HFFc6 (cell line): Measurements from ENCODE around the gene PLB1. TPM values are rescaled to one million over a fixed set of nuclear protein-coding genes. Genes with fewer than 3 reads are reported as not detected.

Experiments used
- DNase-seq: peaks from one replicate; pipeline ENCODE4 v3.0.0-alpha.2; 2018
- H3K27ac Mint-ChIP-seq: 2 replicates; pipeline ENCODE4 v1.8.0; 2020; ENCODE audit warnings: mild to moderate bottlenecking, mixed read lengths
- H3K27me3 Mint-ChIP-seq: 2 replicates; pipeline ENCODE4 v1.8.0; 2021; ENCODE audit warnings: mild to moderate bottlenecking, moderate library complexity, mixed read lengths; ENCODE audit not compliant: insufficient read depth
- H3K36me3 Mint-ChIP-seq: 2 replicates; pipeline ENCODE4 v1.8.0; 2021; ENCODE audit warnings: low read depth, mixed read lengths
- H3K4me1 Mint-ChIP-seq: 2 replicates; pipeline ENCODE4 v1.8.0; 2020; ENCODE audit warnings: low read depth, mixed read lengths
- H3K4me3 Mint-ChIP-seq: 2 replicates; pipeline ENCODE4 v1.8.0; 2020; ENCODE audit warnings: mild to moderate bottlenecking, moderate library complexity, mixed read lengths
- H3K9me3 Mint-ChIP-seq: 2 replicates; pipeline ENCODE4 v1.8.0; 2020; ENCODE audit warnings: mild to moderate bottlenecking, mixed read lengths
- total RNA-seq, 6 experiments: library from RNA; stranded (reverse); fragmentation: NEBNext Ultra II Directional; extraction: Animal tissue kit (Norgen Biotek cat#: 25700); gene quantifications; 2 replicates in 1 of 6; 3 replicates in 5 of 6; pipeline ENCODE4 v1.2.3, GENCODE V29; 2021
- TF ChIP-seq, protein P1 (sequence below): fragments of 200-600 bp; sonication (generic); IDR thresholded peaks from 2 replicates; pipeline ENCODE4 v1.5.0; 2021; ENCODE audit warnings: antibody characterized with exemption, mild to moderate bottlenecking

PLB1 gene
- total RNA-seq, 6 experiments from 2014 or later: 0.36 to 0.95 (median 0.62) TPM

- DNase-seq: no peak
- Mint-ChIP-seq H3K4me1 (peaks cover 20% of the 10 kb centered on the region), H3K27me3 (peaks cover 1% of the 10 kb centered on the region), H3K36me3 (no peaks in the 10 kb centered on the region), H3K4me3 (no peak overlapping the region), H3K9me3 (no peaks in the 10 kb centered on the region), H3K27ac (no peak overlapping the region)
- TF ChIP-seq, protein P1, sequence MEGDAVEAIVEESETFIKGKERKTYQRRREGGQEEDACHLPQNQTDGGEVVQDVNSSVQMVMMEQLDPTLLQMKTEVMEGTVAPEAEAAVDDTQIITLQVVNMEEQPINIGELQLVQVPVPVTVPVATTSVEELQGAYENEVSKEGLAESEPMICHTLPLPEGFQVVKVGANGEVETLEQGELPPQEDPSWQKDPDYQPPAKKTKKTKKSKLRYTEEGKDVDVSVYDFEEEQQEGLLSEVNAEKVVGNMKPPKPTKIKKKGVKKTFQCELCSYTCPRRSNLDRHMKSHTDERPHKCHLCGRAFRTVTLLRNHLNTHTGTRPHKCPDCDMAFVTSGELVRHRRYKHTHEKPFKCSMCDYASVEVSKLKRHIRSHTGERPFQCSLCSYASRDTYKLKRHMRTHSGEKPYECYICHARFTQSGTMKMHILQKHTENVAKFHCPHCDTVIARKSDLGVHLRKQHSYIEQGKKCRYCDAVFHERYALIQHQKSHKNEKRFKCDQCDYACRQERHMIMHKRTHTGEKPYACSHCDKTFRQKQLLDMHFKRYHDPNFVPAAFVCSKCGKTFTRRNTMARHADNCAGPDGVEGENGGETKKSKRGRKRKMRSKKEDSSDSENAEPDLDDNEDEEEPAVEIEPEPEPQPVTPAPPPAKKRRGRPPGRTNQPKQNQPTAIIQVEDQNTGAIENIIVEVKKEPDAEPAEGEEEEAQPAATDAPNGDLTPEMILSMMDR: no peak
Measured at GRCh38 chr2:28615706-28616105, 119.8 kb downstream of the PLB1 start.

DNA sequence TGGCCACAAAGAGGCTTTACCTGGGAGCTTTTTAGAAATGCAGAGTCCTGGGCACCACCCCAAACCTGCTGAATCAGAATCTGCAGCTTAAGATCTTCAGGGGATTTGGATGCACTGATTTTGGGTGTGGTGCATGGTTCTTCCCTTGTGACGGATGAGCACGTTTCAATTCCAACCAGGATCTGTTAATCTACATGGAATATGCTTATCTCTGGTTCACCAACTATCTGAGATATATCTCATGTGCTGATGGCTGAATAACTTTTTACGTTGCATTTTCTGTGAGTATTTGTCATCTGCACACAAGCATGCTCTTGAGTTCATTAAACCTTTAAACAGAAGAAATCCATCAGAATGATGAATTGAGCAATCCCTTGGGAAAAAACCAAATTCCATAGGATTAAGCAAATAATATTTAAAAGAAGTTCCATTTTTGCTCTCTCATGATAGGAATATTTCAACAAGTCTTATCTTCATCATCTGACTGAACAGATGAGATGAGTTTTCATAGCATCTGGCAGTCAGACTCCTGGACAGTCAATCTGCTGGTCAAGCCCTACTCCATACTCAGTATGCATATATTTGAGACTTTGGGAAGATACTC, 120.6 kb downstream of the PLB1 start:
- no peaks in the 10 kb centered on the region; the same call in 1 of the 2 replicates for H3K27me3 Mint-ChIP-seq
- DNase-seq: no peak
- no peak overlapping the region for H3K4me3 Mint-ChIP-seq
- no peak overlapping the region for H3K27ac Mint-ChIP-seq
- H3K36me3 Mint-ChIP-seq: no peaks in the 10 kb centered on the region
- TF ChIP-seq, protein P1: no peak
- H3K4me1 Mint-ChIP-seq: peaks cover 20% of the 10 kb centered on the region
- H3K9me3 Mint-ChIP-seq: no peaks in the 10 kb centered on the region

- H3K27ac Mint-ChIP-seq: no peak overlapping the region
- H3K4me1 Mint-ChIP-seq: peaks cover 25% of the 10 kb centered on the region
- TF ChIP-seq, protein P1: no peak
- H3K4me3 Mint-ChIP-seq: no peak overlapping the region
- no peaks in the 10 kb centered on the region for H3K27me3 Mint-ChIP-seq
- H3K9me3 Mint-ChIP-seq: no peaks in the 10 kb centered on the region
- no peak for DNase-seq
- H3K36me3 Mint-ChIP-seq: no peaks in the 10 kb centered on the region
Measured at GRCh38 chr2:28617502-28618184, 121.8 kb downstream of the PLB1 start.

GRCh38 chr2:28618221-28619141, 122.6 kb downstream of the PLB1 start:
- Mint-ChIP-seq H3K9me3 (no peaks in the 10 kb centered on the region), H3K4me1 (peaks cover 25% of the 10 kb centered on the region), H3K27ac (no peak overlapping the region), H3K4me3 (no peak overlapping the region), H3K27me3 (no peaks in the 10 kb centered on the region), H3K36me3 (no peaks in the 10 kb centered on the region)
- TF ChIP-seq, protein P1: no peak
- DNase-seq: no peak

- H3K27me3 Mint-ChIP-seq: no peaks in the 10 kb centered on the region
- TF ChIP-seq, protein P1: no peak
Measured at GRCh38 chr2:28619213-28620196, 123.6 kb downstream of the PLB1 start.

More at GRCh38 chr2:28619213-28620196, 123.6 kb downstream of the PLB1 start:
- H3K27ac Mint-ChIP-seq: peak overlapping the region; percentile 92
- H3K9me3 Mint-ChIP-seq: no peaks in the 10 kb centered on the region
- peaks cover 25% of the 10 kb centered on the region for H3K4me1 Mint-ChIP-seq
- DNase-seq: no peak
- no peak overlapping the region for H3K4me3 Mint-ChIP-seq
- H3K36me3 Mint-ChIP-seq: no peaks in the 10 kb centered on the region
